ENCODE measurements around the gene CNTN5. TPM values are rescaled to one million over a fixed set of nuclear protein-coding genes. Genes with fewer than 3 reads are reported as not detected.

Gene CNTN5
- total RNA-seq, 2 experiments from 2014 or later: not detected

DNA sequence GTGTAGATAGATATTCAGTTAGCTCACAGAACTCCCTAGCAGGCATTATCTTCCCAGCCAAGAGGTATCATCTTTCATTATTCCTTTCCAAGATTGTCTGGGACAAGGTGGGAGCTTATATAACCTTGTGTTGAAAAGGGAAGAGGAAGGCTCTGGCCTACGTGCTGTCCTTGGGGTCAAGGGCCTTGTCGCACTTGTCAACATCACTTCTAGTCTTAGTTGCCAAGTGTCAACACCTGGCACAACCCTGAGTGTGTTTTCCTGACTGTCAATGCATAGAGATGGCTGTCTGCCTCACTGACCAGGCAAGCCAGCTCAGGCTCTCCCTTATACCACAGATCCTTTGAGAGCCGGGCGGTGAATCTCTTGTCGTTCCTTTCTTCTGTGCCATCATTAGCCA is 331.9 kb downstream of the CNTN5 start:
- no peak overlapping the region for H3K27ac ChIP-seq (ENCODE audit: low read depth in 1 of 2, low read length in 2 of 2)
- ChIA-PET POLR2A (no interaction called here), CTCF (no interaction called here)
- no peak overlapping the region for H3K4me3 ChIP-seq (ENCODE audit: low read length)
- Mint-ChIP-seq H3K36me3 (ENCODE audit: low read depth) (no peaks in the 10 kb centered on the region), H3K27ac (no peak overlapping the region), H3K9me3 (peaks cover 3% of the 10 kb centered on the region), H3K4me3 (no peak overlapping the region), H3K4me1 (ENCODE audit: low read depth) (no peaks in the 10 kb centered on the region), H3K27me3 (no peaks in the 10 kb centered on the region)
- DNase-seq (no peak), ATAC-seq (ENCODE audit: poor library complexity) (no peak)
- peaks cover 0 to 4% of the 10 kb centered on the region in 2 experiments for H3K9me3 ChIP-seq (ENCODE audit: control insufficient read depth in 1 of 2, insufficient read depth in 1 of 2, low read length in 2 of 2)
- H3K4me1 ChIP-seq (ENCODE audit: insufficient read depth, low read length): no peaks in the 10 kb centered on the region
- TF ChIP-seq, protein P1, sequence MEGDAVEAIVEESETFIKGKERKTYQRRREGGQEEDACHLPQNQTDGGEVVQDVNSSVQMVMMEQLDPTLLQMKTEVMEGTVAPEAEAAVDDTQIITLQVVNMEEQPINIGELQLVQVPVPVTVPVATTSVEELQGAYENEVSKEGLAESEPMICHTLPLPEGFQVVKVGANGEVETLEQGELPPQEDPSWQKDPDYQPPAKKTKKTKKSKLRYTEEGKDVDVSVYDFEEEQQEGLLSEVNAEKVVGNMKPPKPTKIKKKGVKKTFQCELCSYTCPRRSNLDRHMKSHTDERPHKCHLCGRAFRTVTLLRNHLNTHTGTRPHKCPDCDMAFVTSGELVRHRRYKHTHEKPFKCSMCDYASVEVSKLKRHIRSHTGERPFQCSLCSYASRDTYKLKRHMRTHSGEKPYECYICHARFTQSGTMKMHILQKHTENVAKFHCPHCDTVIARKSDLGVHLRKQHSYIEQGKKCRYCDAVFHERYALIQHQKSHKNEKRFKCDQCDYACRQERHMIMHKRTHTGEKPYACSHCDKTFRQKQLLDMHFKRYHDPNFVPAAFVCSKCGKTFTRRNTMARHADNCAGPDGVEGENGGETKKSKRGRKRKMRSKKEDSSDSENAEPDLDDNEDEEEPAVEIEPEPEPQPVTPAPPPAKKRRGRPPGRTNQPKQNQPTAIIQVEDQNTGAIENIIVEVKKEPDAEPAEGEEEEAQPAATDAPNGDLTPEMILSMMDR (IDR thresholded peaks at IDR 0.05): no peak
- intact Hi-C loops (cut with DNase I, micrococcal nuclease): no loop called here
- no peaks in the 10 kb centered on the region for H3K36me3 ChIP-seq (ENCODE audit: insufficient read depth, low read length)
- H3K27me3 ChIP-seq (ENCODE audit: control insufficient read depth in 1 of 2, insufficient read depth in 2 of 2, low read length in 2 of 2): no peaks in the 10 kb centered on the region

DNA sequence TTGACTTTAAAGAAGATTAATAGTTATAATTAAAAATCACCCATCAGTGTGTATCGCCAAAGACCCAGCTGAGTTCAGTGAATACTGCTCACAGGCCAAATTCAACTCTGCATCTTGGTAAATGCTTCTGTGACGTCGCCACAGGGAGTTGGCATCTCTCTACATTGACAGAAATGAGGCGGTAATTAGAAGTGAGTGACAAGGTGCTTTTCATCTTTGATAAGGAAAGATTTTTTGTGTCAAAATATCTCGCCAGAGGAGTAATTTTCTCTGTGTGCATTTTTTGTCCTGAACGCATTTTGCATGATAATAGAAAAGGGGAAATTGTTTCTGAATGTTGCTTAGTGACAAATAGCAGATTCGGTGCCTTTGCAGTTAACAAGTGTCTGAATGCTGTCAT is 345.8 kb downstream of the CNTN5 start:
- H3K4me1 Mint-ChIP-seq (ENCODE audit: low read depth): no peaks in the 10 kb centered on the region
- Histone ChIP-seq H3K9me3 (ENCODE audit: control insufficient read depth in 1 of 2, insufficient read depth in 1 of 2, low read length in 2 of 2) (no peaks in the 10 kb centered on the region), H3K27ac (ENCODE audit: low read depth in 1 of 2, low read length in 2 of 2) (no peak overlapping the region), H3K36me3 (ENCODE audit: insufficient read depth, low read length) (no peaks in the 10 kb centered on the region), H3K27me3 (ENCODE audit: control insufficient read depth in 1 of 2, insufficient read depth in 2 of 2, low read length in 2 of 2) (no peaks in the 10 kb centered on the region), H3K4me3 (ENCODE audit: low read length) (no peak overlapping the region), H3K4me1 (ENCODE audit: insufficient read depth, low read length) (no peaks in the 10 kb centered on the region)
- ATAC-seq (ENCODE audit: poor library complexity): no peak
- H3K27me3 Mint-ChIP-seq: no peaks in the 10 kb centered on the region
- POLR2A ChIA-PET: no interaction called here
- no peak overlapping the region for H3K27ac Mint-ChIP-seq
- CTCF ChIA-PET: no interaction called here
- TF ChIP-seq, protein P1 (IDR thresholded peaks at IDR 0.05): no peak
- no peak overlapping the region for H3K4me3 Mint-ChIP-seq
- intact Hi-C loops (cut with DNase I, micrococcal nuclease): no loop called here
- H3K9me3 Mint-ChIP-seq: peaks cover 2% of the 10 kb centered on the region
- DNase-seq: no peak
- H3K36me3 Mint-ChIP-seq (ENCODE audit: low read depth): no peaks in the 10 kb centered on the region

- Histone ChIP-seq H3K27ac (ENCODE audit: low read depth in 1 of 2, low read length in 2 of 2) (no peak overlapping the region), H3K4me1 (ENCODE audit: insufficient read depth, low read length) (no peaks in the 10 kb centered on the region), H3K36me3 (ENCODE audit: insufficient read depth, low read length) (no peaks in the 10 kb centered on the region), H3K4me3 (ENCODE audit: low read length) (no peak overlapping the region), H3K9me3 (ENCODE audit: control insufficient read depth in 1 of 2, insufficient read depth in 1 of 2, low read length in 2 of 2) (peaks cover 0 to 7% of the 10 kb centered on the region in 2 experiments), H3K27me3 (ENCODE audit: control insufficient read depth in 1 of 2, insufficient read depth in 2 of 2, low read length in 2 of 2) (no peaks in the 10 kb centered on the region)
- Mint-ChIP-seq H3K36me3 (ENCODE audit: low read depth) (no peaks in the 10 kb centered on the region), H3K27me3 (no peaks in the 10 kb centered on the region), H3K9me3 (peaks cover 2% of the 10 kb centered on the region), H3K4me1 (ENCODE audit: low read depth) (no peaks in the 10 kb centered on the region), H3K27ac (no peak overlapping the region), H3K4me3 (no peak overlapping the region)
- intact Hi-C loops (cut with DNase I, micrococcal nuclease): no loop called here
- no peak for DNase-seq
- ChIA-PET POLR2A (no interaction called here), CTCF (no interaction called here)
- TF ChIP-seq, protein P1 (IDR thresholded peaks at IDR 0.05): no peak
- no peak for ATAC-seq (ENCODE audit: poor library complexity)
Observed at GRCh38 chr11:99368583-99368982, 347.8 kb downstream of the CNTN5 start.

Measured in CD4-positive, alpha-beta T cell (primary cell).